BLaER1 treated with 17β-estradiol and CSF1 and Interleukin-3, amounts not matched to agents 10 nM and 100 nM (cell line): ENCODE measurements around the gene EVX2.

ENCODE experiments used
- H3K27ac ChIP-seq, 11 experiments: shearing (Covaris generic); formaldehyde crosslinking; 2 replicates each; pipeline ENCODE4 v1.8.1; 2022
- H3K27me3 ChIP-seq, 11 experiments: shearing (Covaris generic); formaldehyde crosslinking; 2 replicates each; pipeline ENCODE4 v1.8.1; 2022
- H3K36me3 ChIP-seq, 11 experiments: shearing (Covaris generic); formaldehyde crosslinking; 2 replicates each; pipeline ENCODE4 v1.8.1; 2022
- H3K4me1 ChIP-seq, 10 experiments: shearing (Covaris generic); formaldehyde crosslinking; 2 replicates each; pipeline ENCODE4 v1.8.1; 2022
- H3K4me2 ChIP-seq, 11 experiments: shearing (Covaris generic); formaldehyde crosslinking; 2 replicates each; pipeline ENCODE4 v1.8.1; 2022
- H3K4me3 ChIP-seq, 10 experiments: shearing (Covaris generic); formaldehyde crosslinking; 2 replicates each; pipeline ENCODE4 v1.8.1; 2022
- H3K9ac ChIP-seq, 11 experiments: shearing (Covaris generic); formaldehyde crosslinking; 2 replicates each; pipeline ENCODE4 v1.8.1; 2022
- H3K9me3 ChIP-seq, 11 experiments: shearing (Covaris generic); formaldehyde crosslinking; replicated peaks in 1 of 11; 2 replicates each; pipeline ENCODE4 v1.8.1; 2022
- H4K20me1 ChIP-seq, 11 experiments: shearing (Covaris generic); formaldehyde crosslinking; 2 replicates each; pipeline ENCODE4 v1.8.1; 2022
- Cebpa-rat ChIP-seq, 11 experiments: shearing (Covaris generic); IDR thresholded peaks; 2 replicates each; pipeline ENCODE4 v1.8.1; 2022

Gene EVX2

GRCh38 chr2:176111309-176111663, 27.5 kb upstream of the EVX2 start:
- Histone ChIP-seq H3K4me3 (no peak overlapping the region), H3K27ac (no peak overlapping the region), H3K4me2 (no peak overlapping the region), H3K27me3 (peaks cover 92 to 99% (median 97%) of the 10 kb centered on the region in 11 experiments), H3K4me1 (no peaks in the 10 kb centered on the region), H3K9ac (no peak overlapping the region), H3K36me3 (no peaks in the 10 kb centered on the region), H3K9me3 (peaks cover 34 to 66% (median 48%) of the 10 kb centered on the region in 11 experiments), H4K20me1 (peaks cover 0 to 62% (median 33%) of the 10 kb centered on the region in 11 experiments; a peak in 17 of 22 replicates)
- no peak for TF ChIP-seq Cebpa-rat (IDR thresholded peaks at IDR 0.05)

- Histone ChIP-seq H3K9me3 (peaks cover 34 to 66% (median 48%) of the 10 kb centered on the region in 11 experiments), H3K9ac (no peak overlapping the region), H3K36me3 (no peaks in the 10 kb centered on the region), H3K27me3 (peaks cover 92 to 99% (median 97%) of the 10 kb centered on the region in 11 experiments), H4K20me1 (peaks cover 0 to 56% (median 34%) of the 10 kb centered on the region in 11 experiments; a peak in 17 of 22 replicates), H3K4me3 (no peak overlapping the region), H3K27ac (no peak overlapping the region), H3K4me1 (no peaks in the 10 kb centered on the region), H3K4me2 (no peak overlapping the region)
- TF ChIP-seq Cebpa-rat (IDR thresholded peaks at IDR 0.05) = no peak
These were observed 26.9 kb upstream of the EVX2 start for GRCh38 chr2:176110415-176111308.

- no peak for TF ChIP-seq Cebpa-rat (IDR thresholded peaks at IDR 0.05)
- H3K27me3 ChIP-seq = peaks cover 92 to 99% (median 97%) of the 10 kb centered on the region in 11 experiments
- no peaks in the 10 kb centered on the region for H3K36me3 ChIP-seq
- H3K4me1 ChIP-seq = no peaks in the 10 kb centered on the region
- no peak overlapping the region for H3K4me3 ChIP-seq
- peaks cover 0 to 53% (median 34%) of the 10 kb centered on the region in 11 experiments; a peak in 17 of 22 replicates for H4K20me1 ChIP-seq
- no peak overlapping the region for H3K27ac ChIP-seq
- no peak overlapping the region for H3K9ac ChIP-seq
- no peak overlapping the region for H3K4me2 ChIP-seq
- peaks cover 41 to 70% (median 51%) of the 10 kb centered on the region in 11 experiments for H3K9me3 ChIP-seq
These were observed 26.2 kb upstream of the EVX2 start for GRCh38 chr2:176109946-176110345.

- Histone ChIP-seq H3K9me3 (peaks cover 47 to 70% (median 53%) of the 10 kb centered on the region in 11 experiments), H3K27ac (no peak overlapping the region), H3K4me3 (no peak overlapping the region), H3K4me1 (no peaks in the 10 kb centered on the region), H4K20me1 (peaks cover 0 to 52% (median 28%) of the 10 kb centered on the region in 11 experiments; a peak in 17 of 22 replicates), H3K4me2 (no peak overlapping the region), H3K9ac (no peak overlapping the region), H3K27me3 (peaks cover 92 to 99% (median 97%) of the 10 kb centered on the region in 11 experiments), H3K36me3 (no peaks in the 10 kb centered on the region)
- TF ChIP-seq Cebpa-rat (IDR thresholded peaks at IDR 0.05) = no peak
These were observed 25.6 kb upstream of the EVX2 start for GRCh38 chr2:176109192-176109901.

GRCh38 chr2:176107731-176108181, 24.0 kb upstream of the EVX2 start:
- H3K4me2 ChIP-seq = no peak overlapping the region
- H3K4me3 ChIP-seq = no peak overlapping the region
- no peak overlapping the region for H3K27ac ChIP-seq
- H3K9me3 ChIP-seq = peaks cover 53 to 71% (median 58%) of the 10 kb centered on the region in 11 experiments
- H3K9ac ChIP-seq = no peak overlapping the region
- no peaks in the 10 kb centered on the region for H3K4me1 ChIP-seq
- H4K20me1 ChIP-seq = peaks cover 0 to 47% (median 18%) of the 10 kb centered on the region in 11 experiments; a peak in 16 of 22 replicates
- TF ChIP-seq Cebpa-rat (IDR thresholded peaks at IDR 0.05) = no peak
- peaks cover 92 to 99% (median 97%) of the 10 kb centered on the region in 11 experiments for H3K27me3 ChIP-seq
- H3K36me3 ChIP-seq = no peaks in the 10 kb centered on the region

- Histone ChIP-seq H3K9ac (no peak within 1 kb of the TSS), H3K4me3 (no peak within 1 kb of the TSS; a peak in 1 of 20 replicates), H3K27ac (no peak within 1 kb of the TSS)
These were observed 23.1 kb upstream of the EVX2 start, which contains the start of gene HOXD11 for GRCh38 chr2:176106581-176107539. Gene HOXD11, plus strand, starts transcription at chr2:176107280. Its CDS starts 76 bp downstream, at chr2:176107356.

GRCh38 chr2:176105730-176106580, 22.2 kb upstream of the EVX2 start:
- H3K9ac ChIP-seq = no peak overlapping the region
- peaks cover 45 to 73% (median 54%) of the 10 kb centered on the region in 11 experiments for H3K9me3 ChIP-seq
- H3K27me3 ChIP-seq = peaks cover 92 to 99% (median 97%) of the 10 kb centered on the region in 11 experiments
- H3K27ac ChIP-seq = no peak overlapping the region
- H3K4me2 ChIP-seq = no peak overlapping the region
- H3K4me1 ChIP-seq = no peaks in the 10 kb centered on the region
- no peak for TF ChIP-seq Cebpa-rat (IDR thresholded peaks at IDR 0.05)
- H4K20me1 ChIP-seq = peaks cover 0 to 47% (median 11%) of the 10 kb centered on the region in 11 experiments; a peak in 10 of 22 replicates
- H3K36me3 ChIP-seq = no peaks in the 10 kb centered on the region
- 0 out of 20 replicates have a peak overlapping the region, but pooled peaks of 2 of the 10 experiments have one; percentile 3 to 20 for H3K4me3 ChIP-seq

More at GRCh38 chr2:176106581-176107539, 23.1 kb upstream of the EVX2 start, which contains the start of gene HOXD11:
- H3K4me2 ChIP-seq = no peak within 1 kb of the TSS
- H3K27me3 ChIP-seq = peaks cover 92 to 99% (median 97%) of the 10 kb centered on the region in 11 experiments
- no peak for TF ChIP-seq Cebpa-rat (IDR thresholded peaks at IDR 0.05)
- peaks cover 45 to 70% (median 54%) of the 10 kb centered on the region in 11 experiments for H3K9me3 ChIP-seq
- H4K20me1 ChIP-seq = peaks cover 0 to 47% (median 12%) of the 10 kb centered on the region in 11 experiments; a peak in 14 of 22 replicates
- H3K4me1 ChIP-seq = no peaks in the 10 kb centered on the region
- H3K36me3 ChIP-seq = no peaks in the 10 kb centered on the region
